Right atrium auricular region (tissue), 2 donors: ENCODE measurements around the gene ZNF844. TPM values are rescaled to one million over a fixed set of nuclear protein-coding genes. Genes with fewer than 3 reads are reported as not detected.
"Not testable (repeated sequence)": the region's sequence is repeated elsewhere in the genome, so short reads cannot be mapped to it uniquely, and the experiment has no call there.

ENCODE experiments used
- DNase-seq: peaks from one replicate; pipeline ENCODE4 v3.0.0-alpha.2; 2019; ENCODE audit warnings: low spot score
- H3K27ac ChIP-seq, 2 donors: fragments of 200-600 bp; sonication (generic); 1 replicate in 1 of 2; 2 replicates in 1 of 2; pipeline ENCODE4 v1.5.1; 2016 to 2019
- H3K27me3 ChIP-seq, 2 donors: fragments of 200-600 bp; sonication (generic); one replicate each; pipeline versions ENCODE4 v1.5.1 to v1.6.0; 2017 to 2019
- H3K36me3 ChIP-seq: fragments of 200-600 bp; sonication (generic); one replicate; pipeline ENCODE4 v1.5.1; 2016
- H3K4me1 ChIP-seq, 2 donors: fragments of 200-600 bp; sonication (generic); one replicate each; pipeline versions ENCODE4 v1.5.1 to v1.6.0; 2017 to 2019
- H3K4me3 ChIP-seq, 2 donors: fragments of 200-600 bp; sonication (generic); 1 replicate in 1 of 2; 2 replicates in 1 of 2; pipeline ENCODE4 v1.5.1; 2017 to 2019; ENCODE audit warnings: mild to moderate bottlenecking in 1 of 2, moderate library complexity in 1 of 2
- H3K9me3 ChIP-seq, 2 donors: fragments of 200-600 bp; sonication (generic); one replicate each; pipeline ENCODE4 v1.5.1; 2019
- CTCF ChIP-seq, 2 donors: fragments of 200-600 bp; sonication (generic); IDR thresholded peaks; one replicate each; pipeline ENCODE4 v1.5.1; 2019; ENCODE audit warnings: antibody characterized with exemption in 2 of 2
- total RNA-seq, 2 donors: library from RNA; depleted of rRNA; stranded (reverse); fragments of >200 nt; gene quantifications; one replicate each; pipeline ENCODE4 v1.1.0, GENCODE V29; 2016

ZNF844 gene
- total RNA-seq, 2 donors from 2014 or later, result 6.2 to 10.8 TPM

GRCh38 chr19:12052497-12053169, 11.9 kb upstream of the ZNF844 start, which contains the start of gene ZNF878:
TSS of gene ZNF878 (minus strand) at chr19:12052961. CDS start at chr19:12052801, 160 bp downstream.
- Histone ChIP-seq H3K27ac (peak within 1 kb of the TSS; percentile 65 to 68), H3K4me1 (peaks cover 0 to 13% of the 10 kb centered on the region in 2 donors), H3K4me3 (peak within 1 kb of the TSS; percentile 58 to 77), H3K27me3 (no peaks in the 10 kb centered on the region), H3K36me3 (no peaks in the 10 kb centered on the region), H3K9me3 (no peaks in the 10 kb centered on the region)
- peak in 1 of 2 donors; percentile 30 for TF ChIP-seq CTCF (IDR thresholded peaks at IDR 0.05)
- peak; percentile 91 for DNase-seq

GRCh38 chr19:12055784-12056183, 8.7 kb upstream of the ZNF844 start:
- DNase-seq, result no peak
- TF ChIP-seq CTCF (IDR thresholded peaks at IDR 0.05), result no peak
- Histone ChIP-seq H3K9me3 (no peaks in the 10 kb centered on the region), H3K36me3 (no peaks in the 10 kb centered on the region), H3K4me3 (no peak overlapping the region), H3K4me1 (peaks cover 0 to 13% of the 10 kb centered on the region in 2 donors), H3K27ac (no peak overlapping the region), H3K27me3 (no peaks in the 10 kb centered on the region)

GRCh38 chr19:12075538-12076139, 11.1 kb downstream of the ZNF844 start:
- Histone ChIP-seq H3K4me1 (no peaks in the 10 kb centered on the region), H3K27me3 (no peaks in the 10 kb centered on the region), H3K36me3 (peaks cover 79% of the 10 kb centered on the region), H3K27ac (no peak overlapping the region), H3K9me3 (peaks cover 68 to 99% of the 10 kb centered on the region in 2 donors), H3K4me3 (no peak overlapping the region)
- no peak for DNase-seq
- TF ChIP-seq CTCF (IDR thresholded peaks at IDR 0.05), result no peak

- peaks cover 68 to 99% of the 10 kb centered on the region in 2 donors for H3K9me3 ChIP-seq
- not testable (repeated sequence) for H3K27ac ChIP-seq, H3K4me3 ChIP-seq, H3K27me3 ChIP-seq, DNase-seq, H3K4me1 ChIP-seq
- peaks cover 79% of the 10 kb centered on the region for H3K36me3 ChIP-seq
Measured at GRCh38 chr19:12076331-12076730, 11.8 kb downstream of the ZNF844 start.

GRCh38 chr19:12077375-12077774, 12.8 kb downstream of the ZNF844 start:
- H3K9me3 ChIP-seq, result peaks cover 61 to 96% of the 10 kb centered on the region in 2 donors
- H3K4me1 ChIP-seq, result no peaks in the 10 kb centered on the region
- no peak for TF ChIP-seq CTCF (IDR thresholded peaks at IDR 0.05)
- DNase-seq, result no peak
- H3K36me3 ChIP-seq, result peaks cover 78% of the 10 kb centered on the region
- H3K27me3 ChIP-seq, result no peaks in the 10 kb centered on the region
- H3K27ac ChIP-seq, result no peak overlapping the region
- H3K4me3 ChIP-seq, result no peak overlapping the region

- not testable (repeated sequence) for H3K4me1 ChIP-seq, H3K27ac ChIP-seq, H3K4me3 ChIP-seq, DNase-seq, H3K27me3 ChIP-seq
- Histone ChIP-seq H3K9me3 (peaks cover 15 to 41% of the 10 kb centered on the region in 2 donors), H3K36me3 (peaks cover 18% of the 10 kb centered on the region)
Measured at GRCh38 chr19:12083336-12083735, 18.8 kb downstream of the ZNF844 start.
